HL-60/S4 (cell line): ENCODE measurements around the gene LAP3.

Experiments used
- in situ Hi-C: fragments of 300-500 bp; cut with MboI; formaldehyde crosslinking; loops from 2 replicates; pipeline ENCODE4 v1.14.3; 2022; ENCODE audit warnings: low sequenced_read_pairs

Gene LAP3

GRCh38 chr4:17576932-17577664, at the start of gene LAP3:
Gene LAP3 (plus strand): TSS chr4:17577198. CDS start chr4:17577466, 268 bp downstream.
- in situ Hi-C loops: no loop called here

- in situ Hi-C loops: loop anchor here (25.0 kb wide), 1 partner anchor 834 kb away; no protein-coding TSS in a partner anchor
Observed at GRCh38 chr4:17528551-17529165, 48.3 kb upstream of the LAP3 start.

- in situ Hi-C loops: loop anchor here (25.0 kb wide), 1 partner anchor 831 kb away; no protein-coding TSS in a partner anchor
Observed at GRCh38 chr4:17531538-17532285, 45.3 kb upstream of the LAP3 start.

GRCh38 chr4:17534705-17535104, 42.3 kb upstream of the LAP3 start:
- in situ Hi-C loops: loop anchor here (25.0 kb wide), 1 partner anchor 828 kb away; no protein-coding TSS in a partner anchor

GRCh38 chr4:17535242-17535641, 41.8 kb upstream of the LAP3 start:
- in situ Hi-C loops: loop anchor here (25.0 kb wide), 1 partner anchor 827 kb away; no protein-coding TSS in a partner anchor

- in situ Hi-C loops: loop anchor here (25.0 kb wide), 1 partner anchor 826 kb away; no protein-coding TSS in a partner anchor
Observed at GRCh38 chr4:17535906-17536305, 41.1 kb upstream of the LAP3 start.

GRCh38 chr4:17537060-17537459, 39.9 kb upstream of the LAP3 start:
- in situ Hi-C loops: loop anchor here (25.0 kb wide), 1 partner anchor 825 kb away; no protein-coding TSS in a partner anchor

GRCh38 chr4:17544205-17544604, 32.8 kb upstream of the LAP3 start:
- in situ Hi-C loops: loop anchor here (25.0 kb wide), 1 partner anchor 818 kb away; no protein-coding TSS in a partner anchor

- in situ Hi-C loops: loop anchor here (25.0 kb wide), 1 partner anchor 817 kb away; no protein-coding TSS in a partner anchor
Observed at GRCh38 chr4:17544831-17545234, 32.2 kb upstream of the LAP3 start.

GRCh38 chr4:17545374-17546140, 31.4 kb upstream of the LAP3 start:
- in situ Hi-C loops: loop anchor here (25.0 kb wide), 1 partner anchor 817 kb away; no protein-coding TSS in a partner anchor

- in situ Hi-C loops: loop anchor here (25.0 kb wide), 1 partner anchor 816 kb away; no protein-coding TSS in a partner anchor
Observed at GRCh38 chr4:17546222-17546621, 30.8 kb upstream of the LAP3 start.

GRCh38 chr4:17546678-17547077, 30.3 kb upstream of the LAP3 start:
- in situ Hi-C loops: loop anchor here (25.0 kb wide), 1 partner anchor 816 kb away; no protein-coding TSS in a partner anchor

GRCh38 chr4:17550549-17550948, 26.4 kb upstream of the LAP3 start:
- in situ Hi-C loops: loop anchor here (25.0 kb wide), 1 partner anchor 1037 kb away; no protein-coding TSS in a partner anchor

- in situ Hi-C loops: loop anchor here (25.0 kb wide), 1 partner anchor 1035 kb away; no protein-coding TSS in a partner anchor
Observed at GRCh38 chr4:17552427-17552826, 24.6 kb upstream of the LAP3 start.

- in situ Hi-C loops: loop anchor here (25.0 kb wide), 1 partner anchor 1033 kb away; no protein-coding TSS in a partner anchor
Observed at GRCh38 chr4:17554568-17554967, 22.4 kb upstream of the LAP3 start.

GRCh38 chr4:17556498-17556897, 20.5 kb upstream of the LAP3 start:
- in situ Hi-C loops: loop anchor here (25.0 kb wide), 1 partner anchor 1031 kb away; no protein-coding TSS in a partner anchor

GRCh38 chr4:17557880-17558279, 19.1 kb upstream of the LAP3 start:
- in situ Hi-C loops: loop anchor here (25.0 kb wide), 1 partner anchor 1029 kb away; no protein-coding TSS in a partner anchor

- in situ Hi-C loops: loop anchor here (25.0 kb wide), 1 partner anchor 1028 kb away; no protein-coding TSS in a partner anchor
Observed at GRCh38 chr4:17558941-17559708, 17.9 kb upstream of the LAP3 start.

- in situ Hi-C loops: loop anchor here (25.0 kb wide), 1 partner anchor 1028 kb away; no protein-coding TSS in a partner anchor
Observed at GRCh38 chr4:17559709-17560048, 17.3 kb upstream of the LAP3 start.
